GM18907 (cell line): ENCODE data around the gene SHH.

Experiments used
- ATAC-seq: cut with Tn5 transposase; IDR thresholded peaks from one replicate; pipeline ENCODE4 v1.9.1; 2021; ENCODE audit warnings: mild to moderate bottlenecking, moderate library complexity; ENCODE audit not compliant: unreplicated experiment

Gene SHH

DNA sequence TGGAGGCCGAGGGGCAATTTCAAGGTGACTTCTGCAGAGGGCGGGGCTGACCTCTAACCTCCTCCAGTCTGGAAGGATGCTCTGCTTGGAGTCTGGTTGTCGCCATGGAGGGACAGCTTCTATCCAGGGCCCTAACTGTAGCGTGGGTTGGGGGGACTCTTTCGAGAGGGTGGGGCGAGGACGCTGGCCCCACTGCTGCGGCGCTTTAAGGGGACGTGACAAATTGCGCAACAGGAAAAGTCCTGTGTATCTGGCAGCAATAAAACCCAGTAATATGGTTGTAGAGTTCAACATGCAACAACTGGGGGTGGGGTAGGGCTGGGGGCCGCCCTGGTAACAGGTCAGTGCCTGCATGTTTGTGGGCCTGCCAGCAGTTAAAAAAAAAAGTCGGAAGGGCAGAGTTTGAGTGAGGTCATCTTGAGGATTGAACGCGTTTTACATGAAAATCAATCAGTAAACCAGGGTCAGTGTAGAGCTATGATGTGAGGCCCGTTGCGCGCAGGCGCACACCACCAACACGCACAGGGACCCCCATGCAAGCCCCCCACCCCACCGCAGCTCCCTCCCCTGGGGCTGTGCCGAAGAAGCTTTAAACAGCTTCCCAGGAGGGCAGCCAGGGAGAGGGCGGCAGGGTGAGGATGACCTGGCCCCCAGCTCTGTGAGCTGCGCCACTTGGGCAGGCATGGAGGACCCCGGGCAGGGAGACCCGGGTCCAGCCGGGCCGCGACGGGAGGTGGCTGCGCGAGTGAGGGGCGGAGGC lies 4.3 kb downstream of the SHH start:
- peak; percentile 43 for ATAC-seq

DNA sequence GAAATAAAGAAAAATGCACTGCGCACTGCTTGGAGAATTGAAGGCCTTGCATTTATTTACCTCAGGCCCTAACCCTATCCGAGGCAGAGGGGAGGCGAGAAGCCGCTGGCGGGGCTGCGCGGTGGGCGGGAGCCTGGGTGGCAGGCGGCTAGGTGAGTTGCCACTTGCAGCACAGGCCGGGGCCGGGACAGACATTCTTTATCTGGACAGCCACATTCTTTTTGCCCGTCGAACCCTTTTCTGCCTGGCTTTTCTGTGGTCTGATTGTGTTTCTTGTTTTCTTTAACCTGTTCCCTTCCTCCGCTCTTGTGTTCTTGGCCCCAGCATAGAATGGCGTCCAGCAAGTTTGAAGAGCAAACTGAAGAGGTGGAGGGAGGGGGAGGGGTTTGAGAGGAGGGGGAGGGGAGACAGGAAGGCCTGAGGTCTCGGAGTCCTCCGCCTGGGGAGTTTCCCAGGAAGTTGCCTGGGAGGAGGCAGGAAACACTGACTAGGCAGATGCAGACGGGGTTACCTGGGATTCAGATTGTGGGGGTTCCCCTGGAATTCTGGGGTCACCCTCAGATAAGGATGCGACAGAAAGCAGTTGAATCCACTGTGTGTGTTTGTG lies 5.1 kb downstream of the SHH start:
- no peak for ATAC-seq

DNA sequence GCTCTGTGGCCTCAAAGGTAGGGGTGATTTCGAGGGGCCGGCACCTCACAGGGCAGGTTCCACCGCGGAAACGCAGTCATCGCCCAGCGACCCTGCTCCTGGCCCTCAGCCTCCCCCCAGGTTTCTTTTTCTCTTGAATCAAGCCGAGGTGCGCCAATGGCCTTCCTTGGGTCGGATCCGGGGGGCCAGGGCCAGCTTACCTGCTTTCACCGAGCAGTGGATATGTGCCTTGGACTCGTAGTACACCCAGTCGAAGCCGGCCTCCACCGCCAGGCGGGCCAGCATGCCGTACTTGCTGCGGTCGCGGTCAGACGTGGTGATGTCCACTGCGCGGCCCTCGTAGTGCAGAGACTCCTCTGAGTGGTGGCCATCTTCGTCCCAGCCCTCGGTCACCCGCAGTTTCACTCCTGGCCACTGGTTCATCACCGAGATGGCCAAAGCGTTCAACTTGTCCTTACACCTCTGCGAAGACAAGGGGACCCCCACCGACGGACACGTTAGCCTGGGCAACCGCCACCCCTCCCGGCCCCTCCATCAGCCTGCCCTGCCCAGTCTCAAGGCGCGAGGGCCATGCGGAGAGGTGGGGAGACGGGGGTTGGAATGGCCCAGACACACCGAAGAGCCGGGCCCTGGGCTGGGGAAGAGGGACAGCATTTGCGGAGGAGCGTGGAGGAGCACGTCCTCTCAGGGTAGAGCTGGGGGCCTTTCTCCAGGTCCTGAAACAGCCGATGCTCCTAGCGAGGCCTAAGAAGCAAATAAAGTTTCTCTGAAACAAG lies 6.0 kb downstream of the SHH start:
- no peak for ATAC-seq

DNA sequence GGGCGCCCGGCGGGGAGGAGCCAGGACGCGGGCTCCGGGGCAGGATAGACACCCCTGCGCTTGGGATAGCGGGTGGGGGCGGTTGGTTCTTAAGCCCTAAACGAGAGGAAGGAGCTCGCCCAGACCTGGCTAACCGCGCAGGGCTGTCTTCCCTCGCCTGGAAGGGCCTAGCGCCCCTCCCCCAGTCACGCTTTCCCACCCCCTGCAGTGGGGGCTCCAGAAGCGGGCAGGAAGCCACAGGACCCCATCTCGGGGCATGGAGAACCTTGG lies 6.5 kb downstream of the SHH start:
- no peak for ATAC-seq

DNA sequence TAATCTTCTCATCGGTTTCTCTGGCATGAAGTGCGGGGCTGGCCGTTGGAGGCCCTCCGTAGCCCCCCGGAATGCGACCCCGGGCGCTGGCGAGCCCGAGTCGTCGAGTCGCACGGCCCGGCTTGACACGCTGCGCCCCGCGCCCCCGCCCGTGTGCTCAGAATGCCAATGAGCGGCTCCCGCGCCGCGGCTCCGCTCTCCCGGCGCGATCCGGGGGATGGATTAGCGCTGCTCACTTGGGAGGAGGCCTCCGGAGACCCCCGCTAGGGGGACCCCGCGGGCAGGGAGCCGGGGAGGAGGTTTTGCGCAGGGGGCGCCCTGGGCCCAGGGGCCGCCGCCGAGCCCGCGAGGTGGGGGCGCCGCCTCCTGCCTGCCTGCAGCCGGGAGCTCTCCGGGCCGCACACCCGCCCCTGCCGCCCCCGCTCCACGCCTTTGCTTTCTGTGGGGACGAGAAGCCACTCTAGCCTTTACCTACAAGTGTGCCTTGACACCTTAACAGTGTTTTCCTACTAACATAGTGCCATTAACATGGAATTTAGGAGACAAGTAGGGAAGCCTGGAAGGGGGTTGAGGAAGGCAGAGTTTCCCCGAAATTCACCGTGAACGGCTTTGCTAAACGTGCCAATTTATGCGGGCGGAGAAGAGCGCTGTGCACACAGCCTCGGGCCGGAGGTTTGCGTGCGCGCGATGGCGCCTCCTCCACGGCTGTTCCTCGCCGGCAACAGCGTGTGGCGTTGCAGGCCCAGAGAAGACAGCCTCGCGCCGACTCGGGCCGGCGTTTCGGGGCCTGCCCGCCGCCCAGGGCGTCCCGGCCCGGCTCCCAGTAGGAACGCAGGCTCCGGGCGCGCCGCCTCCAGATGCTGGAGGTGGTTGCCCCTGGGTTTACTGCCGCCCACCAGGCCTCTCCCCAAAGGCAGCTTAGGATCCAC lies 7.1 kb downstream of the SHH start:
- peak; percentile 35 for ATAC-seq

DNA sequence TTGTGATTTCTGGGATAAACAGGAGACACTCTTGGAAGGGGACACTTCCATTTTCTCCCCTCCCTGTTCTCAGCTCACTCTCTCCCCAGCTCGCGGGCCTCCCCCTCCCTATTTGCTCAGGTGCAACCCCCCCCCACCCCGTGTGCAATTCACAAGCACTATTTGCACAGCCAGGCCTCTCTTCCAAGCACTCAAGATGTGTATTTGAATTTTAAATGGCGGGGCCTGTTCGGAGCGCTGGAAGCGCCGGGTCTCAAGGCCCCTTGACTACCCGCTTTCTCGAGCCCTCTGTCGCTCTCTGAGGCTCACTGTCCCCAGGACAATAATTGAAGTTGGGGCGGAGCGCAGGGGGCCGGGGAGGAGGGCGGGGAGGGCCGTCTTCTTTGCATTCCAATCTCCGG lies 7.8 kb downstream of the SHH start:
- ATAC-seq: no peak

DNA sequence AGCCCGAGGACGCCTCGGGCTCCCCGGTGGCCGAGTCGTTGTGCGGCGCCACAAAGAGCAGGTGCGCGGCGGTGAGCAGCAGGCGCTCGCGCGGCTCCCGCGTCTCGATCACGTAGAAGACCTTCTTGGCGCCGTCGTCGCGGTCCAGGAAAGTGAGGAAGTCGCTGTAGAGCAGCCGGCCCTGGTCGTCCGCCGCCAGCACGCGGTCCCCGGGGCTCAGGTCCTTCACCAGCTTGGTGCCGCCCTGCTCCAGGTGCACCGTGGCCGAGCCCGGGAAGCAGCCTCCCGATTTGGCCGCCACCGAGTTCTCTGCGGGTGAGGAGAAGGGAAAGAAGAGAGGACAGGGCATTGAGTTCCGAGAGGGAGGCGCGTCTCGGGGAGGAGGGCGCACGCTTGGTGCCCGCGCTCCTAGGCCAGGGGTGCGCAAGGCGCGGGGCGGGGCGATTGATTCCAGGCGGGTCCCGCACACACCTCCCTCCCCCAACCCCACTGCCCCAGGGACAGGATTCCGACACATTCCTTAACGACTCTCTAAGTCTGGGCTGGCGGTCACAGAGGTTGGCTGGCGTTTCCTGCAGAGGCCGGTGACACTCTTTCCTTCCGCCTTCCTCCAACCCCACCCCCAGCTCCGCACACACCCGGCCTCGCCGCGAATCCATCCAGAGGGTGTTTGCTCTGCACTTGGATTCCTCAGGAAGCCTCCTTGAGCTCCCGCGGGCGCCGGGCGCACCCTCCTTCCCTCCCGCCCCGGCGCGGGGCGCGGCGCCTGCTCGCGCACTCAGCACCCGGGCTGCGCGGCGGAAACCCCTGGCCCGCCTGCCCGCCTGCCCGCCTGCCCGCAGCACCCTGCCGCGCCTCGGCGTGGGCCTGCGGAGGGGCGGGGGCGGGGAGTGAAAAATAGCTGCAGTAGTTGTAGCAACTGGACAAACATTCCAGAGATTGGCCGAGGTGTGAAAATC lies 8.6 kb downstream of the SHH start:
- no peak for ATAC-seq

DNA sequence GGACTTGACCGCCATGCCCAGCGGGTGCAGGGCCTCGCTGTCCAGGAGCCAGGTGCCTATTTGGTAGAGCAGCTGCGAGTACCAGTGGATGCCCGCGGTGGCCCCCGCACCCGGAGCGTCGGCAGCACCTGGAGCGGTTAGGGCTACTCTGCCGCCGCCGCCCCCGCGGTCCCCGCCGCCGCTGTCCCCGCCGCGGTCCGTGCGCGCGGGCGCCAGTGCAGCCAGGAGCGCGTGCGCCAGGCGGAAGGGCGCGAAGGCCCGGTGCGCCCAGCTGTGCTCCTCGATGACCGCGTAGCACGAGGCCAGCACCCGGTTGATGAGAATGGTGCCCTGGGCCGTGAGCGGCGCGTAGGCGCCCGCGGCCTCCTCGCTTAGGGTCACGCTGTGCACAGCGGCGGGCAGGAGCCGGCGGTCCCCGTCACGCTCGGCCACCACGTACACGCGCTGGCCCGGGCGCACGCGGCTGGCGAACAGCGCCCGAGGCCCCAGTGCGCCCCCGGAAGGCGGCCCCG lies 9.3 kb downstream of the SHH start:
- no peak for ATAC-seq

DNA sequence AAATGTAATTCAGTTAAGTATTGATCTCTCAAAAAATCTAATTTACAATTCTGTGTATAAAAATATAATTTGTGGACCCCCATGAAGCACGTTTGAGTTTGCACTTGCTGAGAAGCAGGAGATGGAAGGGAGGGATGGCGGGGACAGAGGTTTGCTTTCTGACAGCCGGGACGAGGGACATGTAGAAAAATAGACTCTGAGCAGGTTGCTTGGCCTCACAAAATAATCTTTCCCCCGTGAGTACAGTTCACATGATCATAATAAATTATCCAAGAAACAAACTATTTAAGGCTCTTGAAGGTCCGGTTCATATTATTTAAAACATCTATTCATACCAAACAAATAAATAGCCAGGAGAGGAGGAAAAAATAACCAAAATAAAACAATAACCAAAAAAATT lies 10.0 kb downstream of the SHH start:
- no peak for ATAC-seq

DNA sequence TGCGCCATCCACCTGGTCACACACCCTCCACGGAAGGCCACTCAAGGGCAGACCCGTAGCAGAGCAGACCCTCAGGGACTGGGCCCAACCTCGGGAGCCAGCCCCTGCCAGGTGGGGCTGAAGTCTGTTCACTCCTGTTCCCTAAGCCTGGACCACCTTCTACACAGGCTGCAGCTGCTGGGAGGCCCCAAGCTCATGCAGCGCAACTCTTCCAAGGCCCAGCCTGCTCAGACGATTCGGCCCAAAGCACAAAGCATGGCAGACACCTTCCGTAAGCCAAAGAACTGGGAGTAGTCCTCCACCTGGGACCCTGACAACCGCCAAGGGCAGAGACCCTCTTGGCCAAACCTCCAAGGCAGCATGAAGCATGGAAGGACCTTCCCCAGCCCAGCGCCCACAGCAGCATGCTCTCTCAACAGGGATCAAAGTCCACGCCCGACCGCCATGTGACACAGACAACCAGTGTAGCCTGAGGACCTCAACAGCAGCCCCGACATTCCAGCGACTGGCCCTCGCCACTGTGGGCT lies 11.5 kb downstream of the SHH start:
- no peak for ATAC-seq

DNA sequence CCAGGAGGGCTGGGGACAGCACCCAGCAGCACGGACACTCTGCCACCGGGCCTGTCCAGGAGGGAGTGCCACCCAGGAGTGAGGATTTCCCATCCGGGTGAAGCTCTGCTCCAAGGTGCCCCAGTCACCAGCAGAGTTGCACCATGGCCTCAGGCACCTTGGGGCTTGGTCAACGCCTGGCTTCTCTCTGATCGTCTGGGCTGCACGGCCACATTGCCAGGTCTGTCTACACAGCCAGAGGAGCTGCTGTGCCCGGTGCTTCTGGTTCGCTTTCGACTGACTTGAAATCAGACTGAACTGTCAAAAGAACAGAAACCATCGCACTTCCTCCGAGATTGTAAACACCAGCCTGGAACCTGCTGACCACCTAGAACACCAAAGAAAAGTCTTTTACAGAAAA lies 12.0 kb downstream of the SHH start:
- no peak for ATAC-seq

DNA sequence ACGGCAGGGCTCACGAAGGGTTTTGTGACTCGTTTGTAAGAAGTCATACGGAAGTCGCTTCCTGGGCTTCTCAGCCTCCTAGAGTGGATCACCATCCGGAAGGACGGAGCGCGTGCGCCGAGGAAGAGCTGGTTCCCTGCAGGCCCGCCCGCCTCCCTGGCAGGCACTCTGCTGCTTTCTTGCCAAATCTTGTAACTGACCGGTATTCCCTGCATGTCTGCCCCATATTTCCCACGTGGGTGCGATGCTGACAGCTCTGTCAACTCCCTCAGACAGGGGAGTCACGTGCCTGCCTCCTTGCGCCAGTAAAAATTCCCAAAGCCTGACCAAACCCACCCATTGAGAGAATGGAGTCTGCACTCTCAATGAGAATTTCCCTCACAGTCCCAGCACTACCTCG lies 12.7 kb downstream of the SHH start:
- no peak for ATAC-seq

DNA sequence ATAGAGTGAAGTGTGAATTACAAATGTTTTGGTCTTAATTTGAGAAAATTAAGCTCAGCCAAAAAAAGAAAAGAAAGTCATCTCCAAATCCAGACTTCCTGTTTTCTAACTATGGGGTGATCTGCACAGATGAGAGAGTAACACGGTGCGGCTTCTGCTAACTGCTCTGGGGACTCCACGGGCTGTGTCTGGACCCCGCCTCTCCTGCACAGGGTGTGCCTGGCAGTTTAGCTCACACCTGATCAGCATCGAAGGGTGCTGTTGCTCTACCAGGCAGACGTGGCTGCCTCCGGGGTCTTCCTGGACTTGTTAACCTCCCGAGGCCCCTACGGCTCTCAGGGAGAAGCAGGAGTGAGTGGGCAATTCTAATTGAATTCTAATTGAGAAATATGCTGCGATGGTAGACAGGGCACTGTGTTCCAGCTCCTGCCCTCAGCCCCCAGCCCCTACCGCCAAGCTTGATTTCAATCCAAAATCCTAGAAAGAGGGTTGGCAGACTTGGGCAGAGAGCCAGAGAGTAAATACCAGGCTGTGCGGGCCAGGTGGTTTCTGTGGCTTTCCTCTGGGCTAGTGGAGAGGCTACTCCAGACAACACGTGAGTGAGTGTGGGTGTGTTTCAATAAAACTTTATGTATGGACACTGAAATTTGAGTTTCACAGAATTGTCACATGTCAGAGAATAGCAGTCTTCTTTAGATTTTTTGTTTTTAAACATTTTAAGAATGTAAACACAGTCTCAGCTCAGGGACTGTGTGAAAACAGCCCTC lies 13.4 kb downstream of the SHH start:
- ATAC-seq: no peak

DNA sequence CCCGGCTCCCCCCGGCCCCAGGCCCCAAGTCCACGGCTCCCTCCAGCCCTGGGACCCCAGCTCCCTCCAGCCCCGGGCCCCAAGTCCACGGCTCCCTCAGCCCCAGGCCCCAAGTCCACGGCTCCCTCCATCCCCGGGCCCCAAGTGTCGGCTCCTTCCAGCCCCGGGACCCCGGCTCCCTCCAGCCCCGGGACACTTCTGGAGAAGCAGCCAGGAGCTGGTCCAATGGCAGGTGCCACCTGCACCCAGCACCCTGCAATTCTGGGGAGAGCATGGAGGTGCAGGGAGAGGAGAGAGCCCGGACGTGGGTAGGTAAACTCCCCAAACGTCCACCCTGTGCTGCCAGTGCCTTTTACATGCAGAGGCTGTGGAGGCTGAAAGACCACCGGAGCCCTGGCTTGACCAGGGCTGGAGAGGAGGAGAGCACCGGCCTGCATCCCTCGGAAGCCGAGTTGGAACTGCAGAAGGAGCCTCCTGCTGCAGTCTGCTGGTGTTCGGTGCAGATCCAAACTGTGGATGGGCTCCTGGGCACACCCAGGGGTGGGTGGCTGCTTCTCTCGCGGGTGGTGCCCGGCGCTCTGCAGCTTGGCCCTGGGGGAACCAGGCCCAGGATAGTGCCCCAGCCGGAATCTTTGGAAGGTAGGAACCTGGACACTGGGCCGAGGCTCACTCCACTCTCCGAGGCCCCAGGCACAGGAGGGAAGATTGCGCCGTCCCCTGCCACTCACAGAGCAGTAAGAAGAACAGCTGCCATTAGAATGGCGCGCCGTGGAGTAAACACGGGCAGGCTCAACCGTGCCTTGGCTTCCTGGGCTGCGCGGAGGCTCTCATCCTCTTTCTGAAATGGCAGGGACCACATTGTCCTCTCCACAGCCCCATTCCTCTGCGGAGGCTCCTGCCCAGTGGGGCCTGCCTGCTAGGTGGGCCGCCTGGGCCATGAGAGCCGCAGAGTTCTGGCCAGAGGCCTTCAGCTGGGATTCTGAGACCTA lies 14.7 kb downstream of the SHH start:
- ATAC-seq: no peak

DNA sequence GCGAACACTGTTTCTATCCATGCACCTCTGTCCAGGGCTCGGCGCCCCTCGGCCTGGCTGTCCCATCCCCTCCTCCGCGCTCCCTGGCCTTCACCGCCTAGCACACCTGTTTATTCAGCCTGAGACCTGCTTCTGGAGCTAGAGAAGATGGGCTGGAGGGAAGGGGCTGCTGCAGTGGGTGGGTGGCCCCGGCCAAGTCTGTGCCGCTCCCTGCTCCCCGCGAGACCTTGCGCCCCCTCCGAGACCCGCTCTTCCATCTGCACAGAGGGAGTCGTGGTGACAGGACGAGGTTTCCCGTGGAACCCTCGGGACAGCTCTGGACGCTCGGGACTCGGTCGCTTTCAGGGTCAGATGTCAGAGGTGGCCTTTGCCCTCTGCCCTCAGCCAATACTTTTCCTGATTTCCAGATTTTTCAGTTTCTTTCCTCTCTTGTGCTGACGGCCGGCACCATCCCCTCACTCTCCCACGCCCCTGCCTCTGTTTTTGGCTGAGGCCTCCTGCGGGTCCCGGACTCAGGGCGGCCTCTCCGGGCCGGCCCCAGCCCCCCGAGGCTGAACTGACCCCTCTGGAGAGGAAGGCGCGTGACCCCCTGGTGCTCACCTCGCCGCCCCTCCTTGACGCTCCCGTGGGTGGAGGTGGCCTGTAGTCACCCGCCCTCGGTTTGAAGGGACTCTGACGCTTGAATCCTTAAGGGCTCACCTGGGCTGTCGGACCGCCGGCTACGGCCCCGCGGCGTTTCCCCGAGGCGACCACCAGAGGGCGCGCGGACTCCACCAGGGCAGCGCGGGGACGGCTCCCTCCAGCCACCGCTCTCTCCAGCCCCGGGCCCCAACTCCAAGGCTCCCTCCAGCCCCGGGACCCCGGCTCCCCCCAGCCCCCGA lies 15.6 kb downstream of the SHH start:
- peak; percentile 61 for ATAC-seq

DNA sequence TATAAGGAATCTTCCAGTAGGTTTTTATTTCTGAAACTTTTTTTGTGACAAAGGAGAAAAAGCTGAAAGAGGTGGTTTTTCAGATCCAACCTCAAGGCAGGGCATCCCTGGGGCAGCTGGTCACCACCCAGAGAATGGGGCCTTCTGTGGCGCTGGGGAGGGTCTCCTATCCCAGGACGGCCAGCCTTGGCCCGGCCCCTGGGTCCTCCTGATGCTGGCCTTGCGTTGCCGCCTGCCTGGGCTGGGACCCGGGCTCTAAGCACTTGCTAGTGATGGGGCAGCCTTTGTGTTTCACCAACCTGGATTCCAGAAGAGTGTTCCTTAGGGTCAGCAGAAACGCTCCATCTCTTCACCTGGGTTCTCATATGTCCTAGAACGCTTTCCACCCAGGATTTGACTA lies 16.3 kb downstream of the SHH start:
- ATAC-seq: no peak

DNA sequence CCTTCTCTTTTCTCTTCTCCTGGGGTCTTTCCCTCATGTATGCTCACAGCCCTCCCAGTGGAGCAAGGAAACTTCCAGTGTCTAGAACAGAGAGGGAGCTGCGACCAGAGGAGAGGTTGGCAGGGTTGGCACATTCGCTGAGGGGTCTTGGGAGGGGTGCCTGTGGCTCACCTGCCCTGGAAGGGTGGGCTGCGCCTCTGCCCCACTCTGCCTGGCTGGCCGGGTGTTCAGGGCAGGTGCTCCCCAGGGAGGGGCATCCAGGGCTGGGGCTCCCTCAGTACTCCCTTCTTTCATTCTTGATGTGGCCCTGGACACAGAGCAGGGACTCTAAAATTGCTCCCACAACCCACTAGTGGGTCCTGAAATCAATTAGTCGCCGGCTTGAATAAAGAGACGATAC lies 16.9 kb downstream of the SHH start:
- ATAC-seq: no peak
